KMS-11 (cell line): Measurements from ENCODE around the gene ITGAX.

Experiments used
- H2AFZ ChIP-seq: fragments of 200-600 bp; sonication (generic); 2 replicates; pipeline ENCODE4 v1.6.1; 2016; ENCODE audit warnings: antibody characterized with exemption, mixed run types, low read depth
- H3K27ac ChIP-seq: fragments of 200-600 bp; sonication (generic); 2 replicates; pipeline ENCODE4 v1.6.1; 2016; ENCODE audit warnings: mild to moderate bottlenecking, mixed run types
- H3K27me3 ChIP-seq: fragments of 200-600 bp; sonication (generic); 2 replicates; pipeline ENCODE4 v1.6.1; 2017; ENCODE audit warnings: mild to moderate bottlenecking, low read depth, mixed run types, moderate library complexity; ENCODE audit not compliant: insufficient read depth
- H3K36me3 ChIP-seq: fragments of 200-600 bp; sonication (generic); 2 replicates; pipeline ENCODE4 v1.6.1; 2017; ENCODE audit warnings: mild to moderate bottlenecking, mixed run types; ENCODE audit not compliant: insufficient read depth
- H3K4me1 ChIP-seq: fragments of 200-600 bp; sonication (generic); 2 replicates; pipeline ENCODE4 v1.6.1; 2016; ENCODE audit warnings: mild to moderate bottlenecking, low read depth, mixed run types; ENCODE audit not compliant: poor library complexity, severe bottlenecking
- H3K4me2 ChIP-seq: fragments of 200-600 bp; sonication (generic); 2 replicates; pipeline ENCODE4 v1.7.0; 2016; ENCODE audit warnings: mild to moderate bottlenecking, mixed run types
- H3K4me3 ChIP-seq: fragments of 200-600 bp; sonication (generic); IDR thresholded peaks from 2 replicates; pipeline ENCODE4 v1.6.1; 2017; ENCODE audit warnings: low read depth, low read length, mixed read lengths; ENCODE audit not compliant: insufficient read depth
- H3K79me2 ChIP-seq: fragments of 200-600 bp; sonication (generic); 2 replicates; pipeline ENCODE4 v1.6.1; 2016; ENCODE audit warnings: low read depth, mixed run types; ENCODE audit not compliant: insufficient read depth
- H3K9ac ChIP-seq: fragments of 200-600 bp; sonication (generic); 2 replicates; pipeline ENCODE4 v1.6.1; 2016; ENCODE audit warnings: mild to moderate bottlenecking, mixed run types
- H4K20me1 ChIP-seq: fragments of 200-600 bp; sonication (generic); 2 replicates; pipeline ENCODE4 v1.6.1; 2016; ENCODE audit warnings: mild to moderate bottlenecking, mixed run types; ENCODE audit not compliant: insufficient read depth
- CTCF ChIP-seq: fragments of 200-600 bp; sonication (generic); conservative IDR thresholded peaks from 2 replicates; pipeline ENCODE4 v1.6.1; 2017; ENCODE audit warnings: low read depth, mild to moderate bottlenecking, antibody characterized with exemption, low read length, moderate library complexity, mixed read lengths

ITGAX gene

GRCh38 chr16:31344712-31345111, 10.3 kb upstream of the ITGAX start:
- no peak for TF ChIP-seq CTCF
- H3K9ac ChIP-seq, result no peak overlapping the region
- H3K4me3 ChIP-seq, result no peak overlapping the region
- no peaks in the 10 kb centered on the region for H3K4me1 ChIP-seq
- H4K20me1 ChIP-seq, result no peaks in the 10 kb centered on the region
- no peaks in the 10 kb centered on the region for H3K27me3 ChIP-seq
- no peak overlapping the region for H3K4me2 ChIP-seq
- no peaks in the 10 kb centered on the region for H3K79me2 ChIP-seq
- no peak overlapping the region for H2AFZ ChIP-seq
- H3K27ac ChIP-seq, result no peak overlapping the region
- no peaks in the 10 kb centered on the region for H3K36me3 ChIP-seq

- no peak for TF ChIP-seq CTCF
- Histone ChIP-seq H2AFZ (no peak overlapping the region), H3K4me1 (no peaks in the 10 kb centered on the region), H3K79me2 (no peaks in the 10 kb centered on the region), H4K20me1 (no peaks in the 10 kb centered on the region), H3K9ac (no peak overlapping the region), H3K4me2 (no peak overlapping the region), H3K27ac (no peak overlapping the region), H3K36me3 (no peaks in the 10 kb centered on the region), H3K27me3 (no peaks in the 10 kb centered on the region; the same call in 1 of the 2 replicates), H3K4me3 (no peak overlapping the region)
Measured at GRCh38 chr16:31347445-31347844, 7.5 kb upstream of the ITGAX start.

GRCh38 chr16:31348579-31348978, 6.4 kb upstream of the ITGAX start:
- Histone ChIP-seq H3K27ac (no peak overlapping the region), H3K4me1 (no peaks in the 10 kb centered on the region), H3K9ac (no peak overlapping the region), H2AFZ (no peak overlapping the region), H4K20me1 (no peaks in the 10 kb centered on the region), H3K79me2 (no peaks in the 10 kb centered on the region), H3K4me2 (no peak overlapping the region), H3K4me3 (no peak overlapping the region), H3K27me3 (no peaks in the 10 kb centered on the region; the same call in 1 of the 2 replicates), H3K36me3 (no peaks in the 10 kb centered on the region)
- no peak for TF ChIP-seq CTCF

- H2AFZ ChIP-seq, result no peak overlapping the region
- H3K4me2 ChIP-seq, result no peak overlapping the region
- H3K4me1 ChIP-seq, result no peaks in the 10 kb centered on the region
- H3K36me3 ChIP-seq, result no peaks in the 10 kb centered on the region
- H3K4me3 ChIP-seq, result no peak overlapping the region
- H3K79me2 ChIP-seq, result no peaks in the 10 kb centered on the region
- no peak overlapping the region for H3K9ac ChIP-seq
- TF ChIP-seq CTCF, result no peak
- no peaks in the 10 kb centered on the region; the same call in 1 of the 2 replicates for H3K27me3 ChIP-seq
- H4K20me1 ChIP-seq, result no peaks in the 10 kb centered on the region
- H3K27ac ChIP-seq, result no peak overlapping the region
Measured at GRCh38 chr16:31350275-31351005, 4.5 kb upstream of the ITGAX start.
